Measurements from ENCODE around the gene PDIK1L. TPM values are rescaled to one million over a fixed set of nuclear protein-coding genes. Genes with fewer than 3 reads are reported as not detected.

Gene PDIK1L
- total and polyA plus RNA-seq, 2 of the 8 experiments (the other 6 are each of a cell fraction or from before 2014, with no cell fraction given) = 0.95 to 4.5 TPM

DNA sequence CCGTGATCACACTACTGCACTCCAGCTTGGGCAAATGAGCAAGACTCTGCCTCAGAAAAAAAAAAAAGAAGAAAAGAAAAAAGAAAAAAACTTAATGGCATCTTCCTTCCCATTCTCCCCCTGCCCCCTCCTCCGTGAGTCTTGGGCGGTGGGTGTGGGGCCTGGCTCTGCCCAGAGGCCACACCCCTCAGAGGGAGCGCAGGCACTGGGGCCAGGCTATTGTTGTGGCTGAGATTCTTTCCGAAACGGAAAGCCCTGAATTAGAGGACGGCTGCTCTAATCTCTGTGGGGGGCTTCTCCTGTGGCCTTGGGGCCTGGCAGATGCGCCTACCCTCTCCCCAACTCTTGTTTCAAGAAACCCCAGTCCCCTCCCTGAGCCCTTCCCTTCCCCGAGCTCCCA lies 43.1 kb downstream of the PDIK1L start:
- H3K9ac ChIP-seq (replicated peaks in 1 of 4; ENCODE audit: extremely low read depth in 1 of 4, low read depth in 3 of 4, low read length in 3 of 4) = no peak overlapping the region
- H2AFZ ChIP-seq (ENCODE audit: low read length) = no peak overlapping the region
- TF ChIP-seq SUZ12 (IDR thresholded peaks at IDR 0.05; ENCODE audit: low read length) (no peak), HDAC6 (IDR thresholded peaks at IDR 0.05; ENCODE audit: low read depth, low read length) (no peak), POLR2AphosphoS5 (IDR thresholded peaks at IDR 0.05; ENCODE audit: low read depth, low read length) (peak; percentile 67; the same call in 1 of the 2 replicates), TEAD4 (IDR thresholded peaks at IDR 0.05; ENCODE audit: low read depth, low read length) (no peak), TCF12 (IDR thresholded peaks at IDR 0.05; ENCODE audit: low read depth, low read length) (peak; percentile 94), TBP (IDR thresholded peaks at IDR 0.05; ENCODE audit: low read depth, low read length) (no peak), SIRT6 (IDR thresholded peaks at IDR 0.05; ENCODE audit: low read length) (no peak), NANOG (IDR thresholded peaks at IDR 0.05; ENCODE audit: insufficient read depth, low read depth, low read length, poor library complexity, severe bottlenecking) (no peak), FOSL1 (IDR thresholded peaks at IDR 0.05; ENCODE audit: insufficient read depth, low read depth, low read length) (no peak)
- H3K9me3 ChIP-seq (ENCODE audit: insufficient read depth in 2 of 2, low read depth in 1 of 2, low read length in 1 of 2) = no peaks in the 10 kb centered on the region
- H3K14ac ChIP-seq (ENCODE audit: insufficient read length) = no peak overlapping the region
- peaks cover 10% of the 10 kb centered on the region for H3K23me2 ChIP-seq (ENCODE audit: low read depth, low read length)
- no peak overlapping the region for H4K5ac ChIP-seq (ENCODE audit: insufficient read length, low read depth, low read length)
- no peak overlapping the region for H2BK12ac ChIP-seq (ENCODE audit: low read depth, low read length)
- no peak overlapping the region for H2BK5ac ChIP-seq (ENCODE audit: low read depth, low read length)
- H4K8ac ChIP-seq (ENCODE audit: extremely low read depth, insufficient read depth, low read length) = no peak overlapping the region
- ChIA-PET POLR2A (ENCODE audit: partially characterized antibody) (interaction anchor here (0.9 to 2.5 kb wide), 5 partner anchors 9 to 255 kb away, joined by 3 to 6 read pairs (median 3); partner anchors contain the start of genes LIN28A, PDIK1L and ZNF593), CTCF (ENCODE audit: partially characterized antibody) (interaction anchor here (0.5 to 6.0 kb wide), 8 partner anchors 11 to 655 kb away, joined by 3 to 47 read pairs (median 6); partner anchors contain the start of genes C1orf232, CEP85 and ZNF593)
- peak overlapping the region; percentile 74 to 80 for H3K4me2 ChIP-seq (ENCODE audit: insufficient read depth in 1 of 2, low read depth in 2 of 2, low read length in 2 of 2)
- DNase-seq (ENCODE audit: low read depth in 1 of 2, low spot score in 2 of 2) (peak in 1 of 2 experiments; percentile 72), FAIRE-seq (no peak)
- peak overlapping the region; percentile 6 to 52 (median 13); a peak in 5 of 8 replicates for H3K4me3 ChIP-seq (ENCODE audit: extremely low read depth in 1 of 4, insufficient read depth in 2 of 4, low read depth in 3 of 4, low read length in 4 of 4)
- H3K56ac ChIP-seq (replicated peaks; ENCODE audit: insufficient read length, low read depth, low read length) = no peak overlapping the region
- H3K27me3 ChIP-seq (replicated peaks in 1 of 4; ENCODE audit: control insufficient read depth in 3 of 4, extremely low read depth in 1 of 4, insufficient read depth in 3 of 4, low read length in 3 of 4) = peaks cover 25 to 79% (median 62%) of the 10 kb centered on the region in 4 experiments
- no peaks in the 10 kb centered on the region for H3K79me1 ChIP-seq (ENCODE audit: low read depth, low read length)
- H3K4me1 ChIP-seq (replicated peaks in 1 of 4; ENCODE audit: control insufficient read depth in 3 of 4, insufficient read depth in 4 of 4, low read length in 3 of 4) = peaks cover 14 to 40% (median 28%) of the 10 kb centered on the region in 4 experiments
- no peaks in the 10 kb centered on the region for H3K79me2 ChIP-seq (ENCODE audit: control insufficient read depth in 1 of 2, insufficient read depth in 2 of 2, low read length in 2 of 2)
- no peak overlapping the region for H3K4ac ChIP-seq (replicated peaks; ENCODE audit: insufficient read length, low read depth, low read length)
- 1% methylated on average over 8 of the region's 9 CpGs; no CpG with 5 or more reads in 1 of the 2 experiments for WGBS, 2 experiments (ENCODE audit: extremely low coverage in 1 of 2, insufficient coverage in 1 of 2, insufficient read length in 1 of 2, insufficient replicate concordance in 2 of 2, low coverage in 1 of 2, low lambda C conversion rate in 2 of 2, missing lambda C conversion rate in 1 of 2)
- H4K20me1 ChIP-seq (replicated peaks in 1 of 2; ENCODE audit: control insufficient read depth in 1 of 2, insufficient read depth in 2 of 2, low read length in 2 of 2) = peaks cover 10 to 11% of the 10 kb centered on the region in 2 experiments
- H3K23ac ChIP-seq (ENCODE audit: insufficient read length) = no peak overlapping the region
- no peak overlapping the region for H2AK5ac ChIP-seq (ENCODE audit: low read depth, low read length)
- no peak overlapping the region for H3K27ac ChIP-seq (ENCODE audit: low read depth, low read length)
- no peak overlapping the region for H2BK120ac ChIP-seq (replicated peaks; ENCODE audit: low read depth, low read length)
- no peak overlapping the region for H2BK15ac ChIP-seq (ENCODE audit: low read length)
- H2BK20ac ChIP-seq (ENCODE audit: low read length) = no peak overlapping the region
- H3K36me3 ChIP-seq (ENCODE audit: control insufficient read depth in 2 of 4, insufficient read depth in 4 of 4, low read length in 3 of 4) = no peaks in the 10 kb centered on the region
- H4K91ac ChIP-seq (replicated peaks; ENCODE audit: insufficient read length, low read length) = no peak overlapping the region
- H3K18ac ChIP-seq (ENCODE audit: extremely low read depth, low read length) = no peak overlapping the region
